Measurements from ENCODE around the gene NAA80. TPM values are rescaled to one million over a fixed set of nuclear protein-coding genes. Genes with fewer than 3 reads are reported as not detected.
A peak's percentile ranks its signal among the peaks of the same experiment; 100 is the strongest.

The NAA80 gene
- total and polyA plus RNA-seq, 2 of the 8 experiments (the other 6 are each of a cell fraction or from before 2014, with no cell fraction given), result 11.3 to 16.7 TPM

DNA sequence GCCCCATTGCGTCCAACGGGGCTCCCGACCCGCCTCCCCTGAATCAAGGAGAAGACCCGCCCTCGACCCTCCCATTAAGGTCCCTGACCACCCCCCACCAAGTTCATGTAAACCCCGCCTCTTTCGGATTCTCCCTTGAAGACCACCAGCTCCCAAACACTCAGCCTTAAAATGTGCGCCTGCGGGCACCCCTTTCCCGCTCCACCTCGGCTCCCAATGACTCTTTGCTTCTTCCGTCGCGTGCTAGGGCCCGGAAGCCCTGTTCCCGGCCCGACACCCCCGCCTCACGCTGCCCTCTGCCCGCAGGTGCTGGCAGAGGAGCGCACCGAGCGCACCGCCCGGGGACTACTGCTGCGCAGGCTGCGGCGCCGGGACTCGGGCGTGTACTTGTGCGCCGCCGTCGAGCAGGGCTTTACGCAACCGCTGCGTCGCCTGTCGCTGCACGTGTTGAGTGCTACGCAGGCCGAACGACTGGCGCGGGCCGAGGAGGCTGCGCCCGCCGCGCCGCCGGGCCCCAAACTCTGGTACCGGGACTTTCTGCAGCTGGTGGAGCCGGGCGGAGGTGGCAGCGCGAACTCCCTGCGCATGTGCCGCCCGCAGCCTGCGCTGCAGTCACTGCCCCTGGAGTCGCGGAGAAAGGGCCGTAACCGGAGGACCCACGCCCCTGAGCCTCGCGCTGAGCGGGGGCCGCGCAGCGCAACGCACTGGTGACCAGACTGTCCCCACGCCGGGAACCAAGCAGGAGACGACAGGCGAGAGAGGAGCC lies 23.0 kb downstream of the NAA80 start:
- H2BK120ac ChIP-seq (replicated peaks; ENCODE audit: low read depth, low read length), result no peak overlapping the region
- H3K79me2 ChIP-seq (ENCODE audit: control insufficient read depth in 1 of 2, insufficient read depth in 2 of 2, low read length in 2 of 2), result no peaks in the 10 kb centered on the region
- no peak for FAIRE-seq
- H4K91ac ChIP-seq (replicated peaks; ENCODE audit: insufficient read length, low read length), result no peak overlapping the region
- peaks cover 0 to 13% (median 10%) of the 10 kb centered on the region in 4 experiments; a peak in 5 of 7 replicates for H3K4me1 ChIP-seq (replicated peaks in 1 of 4; ENCODE audit: control insufficient read depth in 3 of 4, insufficient read depth in 4 of 4, low read length in 3 of 4)
- H3K56ac ChIP-seq (replicated peaks; ENCODE audit: insufficient read length, low read depth, low read length), result no peak overlapping the region
- peak overlapping the region; percentile 87; the same call in 1 of the 2 replicates for H4K8ac ChIP-seq (ENCODE audit: extremely low read depth, insufficient read depth, low read length)
- H2BK20ac ChIP-seq (ENCODE audit: low read length), result no peak overlapping the region
- peak overlapping the region; percentile 14 to 61 (median 22); a peak in 6 of 8 replicates for H3K4me3 ChIP-seq (ENCODE audit: extremely low read depth in 1 of 4, insufficient read depth in 2 of 4, low read depth in 3 of 4, low read length in 4 of 4)
- H2BK12ac ChIP-seq (ENCODE audit: low read depth, low read length), result no peak overlapping the region
- peak overlapping the region; percentile 53 to 86 for H3K4me2 ChIP-seq (ENCODE audit: insufficient read depth in 1 of 2, low read depth in 2 of 2, low read length in 2 of 2)
- 0 out of 2 replicates have a peak overlapping the region, but pooled peaks have one; percentile 39 for H2AK5ac ChIP-seq (ENCODE audit: low read depth, low read length)
- H3K4ac ChIP-seq (replicated peaks; ENCODE audit: insufficient read length, low read depth, low read length), result no peak overlapping the region
- H3K18ac ChIP-seq (ENCODE audit: extremely low read depth, low read length), result no peak overlapping the region; the same call in 1 of the 2 replicates
- H3K23ac ChIP-seq (ENCODE audit: insufficient read length), result no peak overlapping the region
- no peak overlapping the region for H2BK15ac ChIP-seq (ENCODE audit: low read length)
- no peaks in the 10 kb centered on the region; a peak in 1 of 4 replicates for H3K9me3 ChIP-seq (ENCODE audit: insufficient read depth in 2 of 2, low read depth in 1 of 2, low read length in 1 of 2)
- H2BK5ac ChIP-seq (ENCODE audit: low read depth, low read length), result no peak overlapping the region
- no peak overlapping the region for H4K5ac ChIP-seq (ENCODE audit: insufficient read length, low read depth, low read length)
- no peaks in the 10 kb centered on the region for H3K36me3 ChIP-seq (ENCODE audit: control insufficient read depth in 2 of 4, insufficient read depth in 4 of 4, low read length in 3 of 4)
- no peaks in the 10 kb centered on the region for H4K20me1 ChIP-seq (replicated peaks in 1 of 2; ENCODE audit: control insufficient read depth in 1 of 2, insufficient read depth in 2 of 2, low read length in 2 of 2)
- no peak overlapping the region for H3K9ac ChIP-seq (replicated peaks in 1 of 4; ENCODE audit: extremely low read depth in 1 of 4, low read depth in 3 of 4, low read length in 3 of 4)
- peak in 1 of 2 experiments; percentile 78 for DNase-seq (ENCODE audit: low read depth in 1 of 2, low spot score in 2 of 2)
- H3K14ac ChIP-seq (ENCODE audit: insufficient read length), result no peak overlapping the region
- H3K27ac ChIP-seq (ENCODE audit: low read depth, low read length), result no peak overlapping the region
- no peak overlapping the region for H2AFZ ChIP-seq (ENCODE audit: low read length)
- peaks cover 27 to 54% (median 43%) of the 10 kb centered on the region in 4 experiments for H3K27me3 ChIP-seq (replicated peaks in 1 of 4; ENCODE audit: control insufficient read depth in 3 of 4, extremely low read depth in 1 of 4, insufficient read depth in 3 of 4, low read length in 3 of 4)
- no peaks in the 10 kb centered on the region for H3K79me1 ChIP-seq (ENCODE audit: low read depth, low read length)
- peaks cover 2% of the 10 kb centered on the region; the same call in 1 of the 2 replicates for H3K23me2 ChIP-seq (ENCODE audit: low read depth, low read length)
- WGBS, 2 experiments (ENCODE audit: extremely low coverage in 1 of 2, insufficient coverage in 1 of 2, insufficient read length in 1 of 2, insufficient replicate concordance in 2 of 2, low coverage in 1 of 2, low lambda C conversion rate in 2 of 2, missing lambda C conversion rate in 1 of 2), result 50% methylated on average over 55 of the region's 79 CpGs; no CpG with 5 or more reads in 1 of the 2 experiments
- ChIA-PET POLR2A (ENCODE audit: partially characterized antibody) (interaction anchor here (0.8 to 9.6 kb wide), 13 partner anchors 9 to 63 kb away, joined by 3 to 122 read pairs (median 5); partner anchors contain the start of gene IFRD2), CTCF (ENCODE audit: partially characterized antibody) (interaction anchor here (1.4 to 53.5 kb wide), 10 partner anchors 14 to 91 kb away, joined by 4 to 2149 read pairs (median 12); partner anchors contain the start of genes GNAI2, GNAT1, HYAL2 and IFRD2)
- TF ChIP-seq POU5F1 (IDR thresholded peaks at IDR 0.05; ENCODE audit: low read depth, low read length), result no peak
- TF ChIP-seq, protein P1, sequence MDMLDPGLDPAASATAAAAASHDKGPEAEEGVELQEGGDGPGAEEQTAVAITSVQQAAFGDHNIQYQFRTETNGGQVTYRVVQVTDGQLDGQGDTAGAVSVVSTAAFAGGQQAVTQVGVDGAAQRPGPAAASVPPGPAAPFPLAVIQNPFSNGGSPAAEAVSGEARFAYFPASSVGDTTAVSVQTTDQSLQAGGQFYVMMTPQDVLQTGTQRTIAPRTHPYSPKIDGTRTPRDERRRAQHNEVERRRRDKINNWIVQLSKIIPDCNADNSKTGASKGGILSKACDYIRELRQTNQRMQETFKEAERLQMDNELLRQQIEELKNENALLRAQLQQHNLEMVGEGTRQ (IDR thresholded peaks at IDR 0.05; ENCODE audit: low read length), result no peak; the same call in 1 of the 2 replicates
- TF ChIP-seq CREB1 (IDR thresholded peaks at IDR 0.05), result peak; percentile 97
- no peak for TF ChIP-seq TAF7 (optimal IDR thresholded peaks at IDR 0.05; ENCODE audit: borderline replicate concordance, low read depth, low read length)
- TF ChIP-seq HDAC2 (IDR thresholded peaks at IDR 0.05; ENCODE audit: borderline replicate concordance in 1 of 2, low read depth in 2 of 2, low read length in 2 of 2), result peak in 1 of 2 experiments; percentile 60; a peak in 1 of 4 replicates
- peak in 1 of 3 experiments; percentile 15; a peak in 1 of 4 replicates for TF ChIP-seq CTCF (IDR thresholded peaks at IDR 0.05; ENCODE audit: control extremely low read depth in 1 of 3, insufficient read depth in 1 of 3, low read depth in 1 of 3, low read length in 3 of 3)

All from H1 (cell line).